GM12878 (cell line): ENCODE results near the gene GLTP. TPM values are rescaled to one million over a fixed set of nuclear protein-coding genes. Genes with fewer than 3 reads are reported as not detected.
A peak's percentile ranks its signal among the peaks of the same experiment; 100 is the strongest.

Experiments
- ATAC-seq: fragments of 200-7000 bp; cut with Tn5 transposase; 3 replicates; pipeline ENCODE4 v1.9.1; 2020; ENCODE audit warnings: mild to moderate bottlenecking, moderate library complexity
- BruUV-seq: library from RNA; stranded (reverse); fragments of 400-500 nt; replicated peaks from 2 replicates; lab custom pipeline; 2021; lab: Mats Ljungman, UMichigan
- CTCF ChIA-PET: fragments of 300-600 bp; sonication (Branson Sonifier 250); formaldehyde crosslinking; extraction: SDS; loops from one replicate; lab custom pipeline; 2021; ENCODE audit warnings: inconsistent platforms; lab: Yijun Ruan, JAX
- POLR2A ChIA-PET: fragments of 350-600 bp; formaldehyde crosslinking; extraction: SDS; loops from one replicate; lab custom pipeline; 2021; ENCODE audit warnings: inconsistent platforms; lab: Charles Lee
- RAD21 ChIA-PET: fragments of 300-600 bp; sonication (Branson Sonifier 250); formaldehyde crosslinking; loops from one replicate; lab custom pipeline; 2023; ENCODE audit warnings: antibody characterized with exemption; ENCODE audit not compliant: unreplicated experiment; lab: Charles Lee
- SMC1A ChIA-PET: fragments of 300-600 bp; sonication (Branson Sonifier 250); formaldehyde crosslinking; loops from one replicate; lab custom pipeline; 2023; ENCODE audit not compliant: unreplicated experiment, uncharacterized antibody; lab: Charles Lee
- DNase-seq: peaks from one replicate; pipeline ENCODE4 v3.0.0-alpha.2; 2011; ENCODE audit warnings: low read depth, low spot score
- FAIRE-seq: peaks from 3 replicates; lab custom pipeline; 2011; peaks lifted over from hg19 to GRCh38; lab: Jason Lieb, UNC
- H2AFZ ChIP-seq: 2 replicates; pipeline ENCODE4 v1.6.0; 2011; ENCODE audit warnings: low read depth, low read length, control low read depth; ENCODE audit not compliant: control insufficient read depth
- H3K27ac ChIP-seq: 2 replicates; pipeline ENCODE4 v1.5.1; 2011; ENCODE audit warnings: control low read depth; ENCODE audit not compliant: control insufficient read depth, insufficient read depth
- H3K27me3 ChIP-seq, 2 experiments: replicated peaks in 1 of 2; 2 replicates each; pipeline versions ENCODE4 v1.6.0 to v1.6.1; 2011; ENCODE audit warnings: low read length in 1 of 2; ENCODE audit not compliant: control insufficient read depth in 2 of 2, insufficient read depth in 2 of 2
- H3K36me3 ChIP-seq, 2 experiments: 2 replicates each; pipeline ENCODE4 v1.5.1; 2011; ENCODE audit warnings: low read length in 1 of 2; ENCODE audit not compliant: control insufficient read depth in 2 of 2, insufficient read depth in 2 of 2
- H3K4me1 ChIP-seq: 2 replicates; pipeline ENCODE4 v1.6.1; 2011; ENCODE audit warnings: mild to moderate bottlenecking, low read length, moderate library complexity, mixed read lengths; ENCODE audit not compliant: control insufficient read depth, insufficient read depth
- H3K4me2 ChIP-seq: 2 replicates; pipeline ENCODE4 v1.6.0; 2011; ENCODE audit warnings: control low read depth; ENCODE audit not compliant: control insufficient read depth, insufficient read depth
- H3K4me3 ChIP-seq: fragments of 200-600 bp; sonication (generic); 2 replicates; pipeline ENCODE4 v1.5.1; 2016
- H3K79me2 ChIP-seq: 2 replicates; pipeline ENCODE4 v1.6.0; 2011; ENCODE audit warnings: low read length; ENCODE audit not compliant: control insufficient read depth, insufficient read depth
- H3K9ac ChIP-seq: 2 replicates; pipeline ENCODE4 v1.8.0; 2011; ENCODE audit warnings: low read length, control low read depth, mixed read lengths; ENCODE audit not compliant: control insufficient read depth, insufficient read depth
- H3K9me3 ChIP-seq: replicated peaks from 3 replicates; pipeline ENCODE4 v1.5.1; 2011; ENCODE audit warnings: mild to moderate bottlenecking, low read length; ENCODE audit not compliant: control insufficient read depth, insufficient read depth
- H4K20me1 ChIP-seq: 2 replicates; pipeline ENCODE4 v1.6.0; 2011; ENCODE audit not compliant: control insufficient read depth, insufficient read depth
- CEBPB ChIP-seq, 2 experiments: fragments of 150-350 bp in 1 of 2; IDR thresholded peaks; 2 replicates each; pipeline ENCODE4 v1.6.1; 2012 to 2014; ENCODE audit warnings: low read depth in 2 of 2, low read length in 2 of 2, borderline replicate concordance in 1 of 2, inconsistent platforms in 1 of 2
- EP300 ChIP-seq, 2 experiments: fragments of 150-350 bp in 1 of 2; IDR thresholded peaks; 2 replicates each; pipeline ENCODE4 v1.6.1; 2011 to 2012; ENCODE audit warnings: low read depth in 2 of 2, low read length in 2 of 2, borderline replicate concordance in 1 of 2, improper control_type of control experiment in 1 of 2, inconsistent platforms in 1 of 2; ENCODE audit not compliant: control insufficient read depth in 1 of 2
- MTA2 ChIP-seq: fragments of 450-650 bp; IDR thresholded peaks from 2 replicates; pipeline ENCODE4 v1.6.1; 2016; ENCODE audit warnings: low read depth, mild to moderate bottlenecking, moderate library complexity
- NR2C2 ChIP-seq: IDR thresholded peaks from 2 replicates; pipeline ENCODE4 v1.6.1; 2011; ENCODE audit warnings: borderline replicate concordance, low read depth; ENCODE audit not compliant: control insufficient read depth, insufficient read length
- SKIL ChIP-seq: fragments of 450-650 bp; IDR thresholded peaks from 2 replicates; pipeline ENCODE4 v1.6.1; 2017; ENCODE audit warnings: mild to moderate bottlenecking, low read depth, inconsistent platforms; ENCODE audit not compliant: poor library complexity, severe bottlenecking
- SMC3 ChIP-seq: IDR thresholded peaks from 2 replicates; pipeline ENCODE4 v1.6.1; 2011; ENCODE audit warnings: low read length, improper control_type of control experiment, borderline replicate concordance
- TCF12 ChIP-seq: IDR thresholded peaks from 2 replicates; pipeline ENCODE4 v1.6.1; 2011; ENCODE audit warnings: low read depth, mild to moderate bottlenecking, low read length
- ZNF217 ChIP-seq: fragments of 450-650 bp; IDR thresholded peaks from 2 replicates; pipeline ENCODE4 v1.6.1; 2017; ENCODE audit warnings: antibody characterized with exemption, mild to moderate bottlenecking
- WGBS: methylation state at CpG from one replicate; pipeline ENCODE4 v1.1.6; 2016; ENCODE audit warnings: low lambda C conversion rate; ENCODE audit not compliant: insufficient replicate concordance, insufficient coverage; ENCODE audit errors: missing lambda C conversion rate; 5-methylcytosine and 5-hydroxymethylcytosine counted together
- in situ Hi-C: fragments of 300-500 bp; cut with MboI; formaldehyde crosslinking; loops from 9 replicates; pipeline ENCODE4 v1.14.3; 2018; ENCODE audit warnings: mixed read lengths
- intact Hi-C: fragments of 100-400 bp; cut with micrococcal nuclease; formaldehyde crosslinking; loops from one replicate; pipeline ENCODE4 v1.14.2; 2022; ENCODE audit not compliant: unreplicated experiment
- polyA plus RNA-seq, 11 experiments: library from polyadenylated mRNA; depleted of rRNA in 4 of 11; unstranded in 6 of 11; stranded (reverse) in 5 of 11; fragments of >200 nt; fragmentation: Nextera tagmentation in 4 of 11; fragmentation: Illumina TruSeq in 1 of 11; extraction: Ambion mirVana in 4 of 11; extraction: Trizol in 1 of 11; gene quantifications; 1 replicate in 1 of 11; 2 replicates in 10 of 11; pipeline versions ENCODE4 v1.2.1 to v1.2.3, GENCODE V29; 2011 to 2016; ENCODE audit warnings: inconsistent platforms in 2 of 11, missing spikeins in 2 of 11, low read depth in 1 of 11
- total RNA-seq, 4 experiments: library from RNA; depleted of rRNA in 3 of 4; stranded (reverse); fragments of >200 nt in 3 of 4; fragmentation: Illumina TruSeq in 1 of 4; extraction: Trizol in 1 of 4; gene quantifications; 2 replicates each; pipeline versions ENCODE4 v1.2.1 to v1.2.3, GENCODE V29; 2013 to 2021
- TF ChIP-seq, protein P1 (sequence below), 3 experiments: IDR thresholded peaks in 2 of 3; conservative IDR thresholded peaks in 1 of 3; 2 replicates each; pipeline ENCODE4 v1.5.1; 2011; ENCODE audit warnings: low read depth in 3 of 3, low read length in 3 of 3, mild to moderate bottlenecking in 3 of 3, control low read depth in 2 of 3, moderate library complexity in 2 of 3, inconsistent platforms in 1 of 3, mixed read lengths in 1 of 3; ENCODE audit not compliant: control insufficient read depth in 2 of 3, insufficient read depth in 1 of 3; ENCODE audit errors: extremely low read depth in 1 of 3
- TF ChIP-seq, protein P2 (sequence below): IDR thresholded peaks from 2 replicates; pipeline ENCODE4 v1.6.1; 2012; ENCODE audit warnings: low read depth, low read length, improper control_type of control experiment

Gene GLTP
- total and polyA plus RNA-seq, 10 of the 15 experiments (the other 5 are each of a cell fraction or from before 2014, with no cell fraction given) = 16.8 to 44.0 (median 25.3) TPM

- no peak for TF ChIP-seq CEBPB (IDR thresholded peaks at IDR 0.05; ENCODE audit: borderline replicate concordance in 1 of 2, low read depth in 2 of 2, low read length in 2 of 2)
- TF ChIP-seq SMC3 = no peak
These were observed 20.6 kb upstream of the GLTP start (continued) for GRCh38 chr12:109900752-109901580.

DNA sequence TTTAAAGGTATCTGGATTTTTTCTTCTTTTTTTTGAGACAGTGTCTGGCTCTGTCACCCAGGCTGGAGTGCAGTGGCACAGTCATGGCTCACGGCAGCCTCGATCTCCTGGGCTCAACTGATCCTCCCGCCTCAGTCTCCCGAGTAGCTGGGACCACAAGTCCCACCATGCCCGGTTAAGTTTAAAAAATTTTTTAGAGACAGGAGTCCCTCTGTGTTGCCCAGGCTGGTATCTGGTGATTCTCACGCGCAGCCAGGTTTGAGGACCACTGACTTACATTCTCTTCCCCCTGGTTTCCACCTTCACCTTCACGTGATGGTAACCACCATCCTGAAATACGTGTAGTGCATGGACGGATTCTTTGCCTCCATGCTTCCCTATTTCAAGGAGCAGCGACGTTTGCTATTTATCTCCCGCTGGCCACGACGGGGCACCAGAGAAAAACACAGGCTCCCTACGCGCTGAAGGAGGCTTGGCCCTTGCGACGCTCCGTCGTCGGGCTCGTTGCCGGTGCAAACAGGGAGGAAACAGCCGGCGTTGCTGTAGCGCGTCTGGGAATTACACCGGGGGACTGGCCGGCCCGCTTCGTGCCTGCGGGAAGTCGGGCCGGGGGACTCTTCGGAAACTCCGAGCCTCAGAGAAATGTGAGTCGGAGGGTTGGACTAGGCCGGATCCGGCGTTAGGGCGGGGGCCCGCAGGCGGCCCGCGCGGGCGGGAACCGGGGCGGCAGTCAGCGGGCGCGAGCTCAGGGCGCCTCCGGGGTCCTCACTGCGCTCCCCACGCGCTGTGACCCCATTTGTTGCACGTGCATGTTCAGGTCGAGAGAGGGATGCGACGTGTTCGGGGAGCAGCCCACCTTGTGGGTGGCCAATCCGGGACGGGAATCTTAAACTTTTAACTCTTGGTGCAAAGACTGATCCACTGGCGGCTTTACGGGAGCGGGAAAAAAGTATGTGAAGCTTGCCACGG is 19.7 kb upstream of the GLTP start, which contains the start of gene TCHP:
Gene TCHP, plus strand, starts transcription at position 492 of the 969 bp plus-strand sequence. CDS start 2,753 bp downstream, outside the sequence.
- Histone ChIP-seq H3K4me1 (no peaks in the 10 kb centered on the region), H3K4me3 (peak within 1 kb of the TSS; percentile 93), H3K9me3 (no peaks in the 10 kb centered on the region), H3K36me3 (peaks cover 10 to 14% of the 10 kb centered on the region in 2 experiments; a peak in 3 of 4 replicates), H3K4me2 (peak within 1 kb of the TSS; percentile 85), H3K9ac (peak within 1 kb of the TSS; percentile 78), H4K20me1 (no peaks in the 10 kb centered on the region), H2AFZ (peak within 1 kb of the TSS; percentile 95), H3K27ac (peak within 1 kb of the TSS; percentile 68), H3K79me2 (peaks cover 22% of the 10 kb centered on the region), H3K27me3 (no peaks in the 10 kb centered on the region)
- FAIRE-seq = peak; percentile 92
- intact Hi-C loops = no loop called here
- ChIA-PET CTCF (interaction anchor here (0.8 to 2.1 kb wide), 8 partner anchors 12 to 55 kb away, joined by 3 to 14 read pairs (median 5); no protein-coding TSS in a partner anchor), RAD21 (interaction anchor here (0.7 to 1.5 kb wide), 7 partner anchors 11 to 531 kb away, joined by 3 to 4 read pairs (median 3); no protein-coding TSS in a partner anchor), POLR2A (interaction anchor here (0.6 to 1.3 kb wide), 6 partner anchors 8 to 200 kb away, joined by 3 to 5 read pairs (median 3); no protein-coding TSS in a partner anchor), SMC1A (interaction anchor here (0.7 to 1.9 kb wide), 3 partner anchors 8 to 11 kb away, joined by 3 to 6 read pairs (median 4); no protein-coding TSS in a partner anchor)
- peak; percentile 54 for DNase-seq
- WGBS = 2% methylated on average over 64 of the region's 69 CpGs
- TSS peak; percentile 76 for BruUV-seq
- in situ Hi-C loops = no loop called here
- peak; percentile 93 for ATAC-seq
- TF ChIP-seq, protein P1, sequence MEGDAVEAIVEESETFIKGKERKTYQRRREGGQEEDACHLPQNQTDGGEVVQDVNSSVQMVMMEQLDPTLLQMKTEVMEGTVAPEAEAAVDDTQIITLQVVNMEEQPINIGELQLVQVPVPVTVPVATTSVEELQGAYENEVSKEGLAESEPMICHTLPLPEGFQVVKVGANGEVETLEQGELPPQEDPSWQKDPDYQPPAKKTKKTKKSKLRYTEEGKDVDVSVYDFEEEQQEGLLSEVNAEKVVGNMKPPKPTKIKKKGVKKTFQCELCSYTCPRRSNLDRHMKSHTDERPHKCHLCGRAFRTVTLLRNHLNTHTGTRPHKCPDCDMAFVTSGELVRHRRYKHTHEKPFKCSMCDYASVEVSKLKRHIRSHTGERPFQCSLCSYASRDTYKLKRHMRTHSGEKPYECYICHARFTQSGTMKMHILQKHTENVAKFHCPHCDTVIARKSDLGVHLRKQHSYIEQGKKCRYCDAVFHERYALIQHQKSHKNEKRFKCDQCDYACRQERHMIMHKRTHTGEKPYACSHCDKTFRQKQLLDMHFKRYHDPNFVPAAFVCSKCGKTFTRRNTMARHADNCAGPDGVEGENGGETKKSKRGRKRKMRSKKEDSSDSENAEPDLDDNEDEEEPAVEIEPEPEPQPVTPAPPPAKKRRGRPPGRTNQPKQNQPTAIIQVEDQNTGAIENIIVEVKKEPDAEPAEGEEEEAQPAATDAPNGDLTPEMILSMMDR (IDR thresholded peaks at IDR 0.05 in 2 of 3, conservative IDR thresholded peaks at IDR 0.05 in 1 of 3; ENCODE audit: control insufficient read depth in 2 of 3, extremely low read depth in 1 of 3, insufficient read depth in 1 of 3, low read depth in 3 of 3, low read length in 3 of 3) = peak; percentile 34 to 72 (median 41); a peak in 5 of 6 replicates
- TF ChIP-seq SKIL (no peak), NR2C2 (no peak), EP300 (IDR thresholded peaks at IDR 0.05; ENCODE audit: borderline replicate concordance in 1 of 2, control insufficient read depth in 1 of 2, low read depth in 2 of 2, low read length in 2 of 2) (no peak), MTA2 (no peak), TCF12 (peak; percentile 46; the same call in 1 of the 2 replicates), ZNF217 (no peak)
- TF ChIP-seq, protein P2, sequence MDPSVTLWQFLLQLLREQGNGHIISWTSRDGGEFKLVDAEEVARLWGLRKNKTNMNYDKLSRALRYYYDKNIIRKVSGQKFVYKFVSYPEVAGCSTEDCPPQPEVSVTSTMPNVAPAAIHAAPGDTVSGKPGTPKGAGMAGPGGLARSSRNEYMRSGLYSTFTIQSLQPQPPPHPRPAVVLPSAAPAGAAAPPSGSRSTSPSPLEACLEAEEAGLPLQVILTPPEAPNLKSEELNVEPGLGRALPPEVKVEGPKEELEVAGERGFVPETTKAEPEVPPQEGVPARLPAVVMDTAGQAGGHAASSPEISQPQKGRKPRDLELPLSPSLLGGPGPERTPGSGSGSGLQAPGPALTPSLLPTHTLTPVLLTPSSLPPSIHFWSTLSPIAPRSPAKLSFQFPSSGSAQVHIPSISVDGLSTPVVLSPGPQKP = no peak
